Sciatic nerve (tissue), 2 donors: ENCODE measurements around the gene DGKE. TPM values are rescaled to one million over a fixed set of nuclear protein-coding genes. Genes with fewer than 3 reads are reported as not detected.
A peak's percentile ranks its signal among the peaks of the same experiment; 100 is the strongest.

Experiments
- ATAC-seq: fragments of 200-7000 bp; cut with Tn5 transposase; one replicate; pipeline ENCODE4 v1.9.1; 2020; ENCODE audit warnings: mild to moderate bottlenecking, moderate library complexity
- DNase-seq: peaks from one replicate; pipeline ENCODE4 v3.0.0-alpha.2; 2020; ENCODE audit warnings: low spot score
- intact Hi-C: fragments of 100-400 bp; cut with DNase I; formaldehyde crosslinking; loops from one replicate; pipeline ENCODE4 v1.14.2; 2022
- total RNA-seq: library from RNA; stranded (reverse); fragmentation: NEBNext Ultra II Directional; extraction: Animal tissue kit (Norgen Biotek cat#: 25700); gene quantifications from one replicate; pipeline ENCODE4 v1.2.1, GENCODE V29; 2021
- donor health status: DM: no; HTN: no; CAD: no.
- donor health status: DM: no; HTN: no; CAD: no.

The DGKE gene
- total RNA-seq, 1 donor from 2014 or later = 16.8 TPM

DNA sequence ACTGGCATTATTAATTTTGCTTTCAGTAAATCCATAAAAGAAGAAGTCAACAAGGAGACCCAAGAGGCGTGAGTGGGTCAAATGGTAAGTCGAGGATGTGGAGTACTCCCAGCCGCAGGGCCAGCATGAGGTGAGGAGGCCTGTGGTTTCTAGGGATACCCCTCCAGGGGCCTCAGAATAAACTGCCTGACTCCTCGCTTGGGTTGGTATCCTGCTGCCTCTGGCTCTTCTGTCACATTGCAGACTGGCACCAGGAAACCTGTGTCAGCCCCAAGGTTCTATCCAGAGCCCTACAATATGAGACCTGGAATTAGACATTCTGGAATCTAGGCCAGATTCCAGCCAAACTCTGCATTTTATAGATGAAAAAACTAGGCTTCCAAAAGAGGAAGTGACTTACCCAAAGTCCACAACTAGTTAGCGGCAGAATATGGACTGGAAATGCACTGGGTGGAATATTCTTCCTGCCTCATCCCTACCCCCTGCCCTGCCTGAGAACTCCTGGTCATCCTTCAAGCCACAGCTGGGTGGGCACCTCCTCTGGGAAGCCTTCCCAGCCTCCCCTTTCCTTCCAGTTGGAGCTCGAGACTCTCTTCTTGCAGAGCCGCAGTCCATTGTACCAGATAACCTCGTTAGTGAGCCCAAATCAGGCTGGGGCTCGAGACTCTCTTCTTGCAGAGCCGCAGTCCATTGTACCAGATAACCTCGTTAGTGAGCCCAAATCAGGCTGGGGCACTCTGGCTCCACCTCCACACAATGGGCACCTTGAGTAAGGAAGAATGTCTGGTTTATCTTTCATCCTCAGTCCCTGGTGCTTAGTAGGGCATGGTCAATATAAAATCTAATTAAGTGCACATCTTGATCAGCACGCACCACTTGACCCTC lies 22.8 kb upstream of the DGKE start:
- DNase-seq (no peak), ATAC-seq (no peak)
- intact Hi-C loops = no loop called here

GRCh38 chr17:56812901-56813388 lies 21.0 kb upstream of the DGKE start:
- intact Hi-C loops = no loop called here
- no peak for ATAC-seq
- no peak for DNase-seq

DNA sequence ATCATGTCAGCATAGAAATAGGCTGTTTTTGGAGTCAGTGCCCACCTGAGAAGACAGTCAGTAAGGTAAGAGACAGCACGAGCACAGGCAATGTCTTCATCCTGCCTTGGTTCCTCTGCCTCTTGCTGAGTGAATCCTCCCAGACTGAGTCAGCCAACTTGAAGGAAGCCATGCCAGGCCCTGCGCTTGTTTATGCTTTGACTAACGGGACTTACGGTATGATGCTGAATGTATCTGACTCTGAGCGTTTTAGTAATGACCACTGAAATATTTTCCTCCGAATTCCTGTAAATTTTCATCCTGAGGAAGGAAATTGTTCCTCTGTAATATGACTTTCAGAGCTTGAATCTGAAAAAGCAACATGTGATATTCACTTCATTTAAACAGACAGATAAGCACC lies 18.2 kb upstream of the DGKE start:
- DNase-seq (no peak), ATAC-seq (no peak)
- intact Hi-C loops = no loop called here

DNA sequence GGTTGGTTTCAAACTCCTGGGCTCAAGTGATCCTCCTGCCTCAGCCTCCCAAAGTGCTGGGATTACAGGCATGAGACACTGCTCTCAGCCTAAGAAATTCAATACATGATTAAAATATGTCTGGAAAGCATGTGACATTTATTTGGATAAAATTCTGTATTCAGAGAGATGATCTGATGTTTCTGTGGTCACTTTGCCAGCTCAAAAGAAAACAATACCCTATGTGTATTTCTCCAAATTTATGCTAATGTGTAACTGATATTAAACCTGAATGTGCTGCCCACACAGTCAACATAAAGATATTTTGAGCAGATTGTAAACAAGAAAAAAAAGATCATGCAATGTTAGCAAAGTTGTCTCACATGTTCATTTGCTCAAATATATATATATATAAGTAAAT lies 16.9 kb upstream of the DGKE start:
- no peak for ATAC-seq
- no peak for DNase-seq
- intact Hi-C loops = no loop called here

DNA sequence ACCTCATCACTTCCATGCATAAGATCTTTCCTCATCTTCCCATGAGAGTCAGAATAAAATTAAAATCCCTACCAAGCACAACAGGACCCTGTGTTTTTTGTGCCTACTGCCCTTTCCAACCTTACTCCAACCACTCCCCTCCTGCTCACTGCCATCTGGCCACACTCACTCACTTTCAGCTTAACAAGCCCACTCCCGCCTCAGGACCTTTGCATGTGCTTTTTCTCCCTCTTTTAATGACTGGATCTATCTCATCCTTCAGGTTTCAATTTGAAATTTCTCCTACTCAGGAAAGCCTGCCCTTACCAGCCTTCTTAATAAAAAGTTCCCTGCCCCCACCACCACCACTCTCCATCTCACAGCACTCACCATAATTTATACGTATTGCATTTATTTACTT lies 14.9 kb upstream of the DGKE start:
- intact Hi-C loops = no loop called here
- ATAC-seq (no peak), DNase-seq (no peak)

DNA sequence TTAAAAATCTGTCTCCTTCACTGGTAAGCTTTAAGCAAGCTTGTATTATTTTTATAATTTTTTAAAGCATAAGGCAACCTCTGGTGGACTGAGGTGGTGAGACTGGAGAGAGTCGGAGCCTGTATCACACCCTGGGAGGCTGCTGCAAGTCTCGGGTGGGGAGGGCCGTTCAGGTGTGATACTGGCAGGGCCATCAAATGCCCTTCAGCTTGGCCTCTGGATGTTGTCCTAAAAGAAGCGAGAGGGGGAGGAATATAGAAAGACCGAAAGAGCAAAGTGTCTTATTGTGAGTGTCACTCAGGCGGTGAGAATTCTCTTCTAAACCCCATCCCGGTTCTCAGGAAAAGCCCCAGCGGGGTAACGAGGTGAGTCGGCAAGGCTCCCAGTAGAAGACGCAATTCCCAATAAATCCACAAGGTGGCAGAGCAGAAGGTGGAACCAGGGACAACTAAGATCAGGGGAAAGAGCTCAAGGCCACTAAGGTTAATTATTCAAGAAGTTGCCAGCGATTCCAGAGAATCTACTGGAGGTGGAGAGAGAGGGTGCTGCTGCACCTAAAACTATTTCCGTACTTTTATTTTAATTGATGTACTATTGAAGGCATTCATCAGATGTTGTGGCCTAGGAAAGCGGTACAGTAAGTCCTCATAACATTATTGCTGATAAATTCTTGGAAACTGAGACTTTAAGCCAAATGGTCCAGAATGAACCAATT lies 14.4 kb upstream of the DGKE start:
- intact Hi-C loops = no loop called here
- DNase-seq (peak; percentile 75), ATAC-seq (peak; percentile 78)

GRCh38 chr17:56820207-56820606 lies 13.7 kb upstream of the DGKE start:
- ATAC-seq (no peak), DNase-seq (no peak)
- intact Hi-C loops = no loop called here

DNA sequence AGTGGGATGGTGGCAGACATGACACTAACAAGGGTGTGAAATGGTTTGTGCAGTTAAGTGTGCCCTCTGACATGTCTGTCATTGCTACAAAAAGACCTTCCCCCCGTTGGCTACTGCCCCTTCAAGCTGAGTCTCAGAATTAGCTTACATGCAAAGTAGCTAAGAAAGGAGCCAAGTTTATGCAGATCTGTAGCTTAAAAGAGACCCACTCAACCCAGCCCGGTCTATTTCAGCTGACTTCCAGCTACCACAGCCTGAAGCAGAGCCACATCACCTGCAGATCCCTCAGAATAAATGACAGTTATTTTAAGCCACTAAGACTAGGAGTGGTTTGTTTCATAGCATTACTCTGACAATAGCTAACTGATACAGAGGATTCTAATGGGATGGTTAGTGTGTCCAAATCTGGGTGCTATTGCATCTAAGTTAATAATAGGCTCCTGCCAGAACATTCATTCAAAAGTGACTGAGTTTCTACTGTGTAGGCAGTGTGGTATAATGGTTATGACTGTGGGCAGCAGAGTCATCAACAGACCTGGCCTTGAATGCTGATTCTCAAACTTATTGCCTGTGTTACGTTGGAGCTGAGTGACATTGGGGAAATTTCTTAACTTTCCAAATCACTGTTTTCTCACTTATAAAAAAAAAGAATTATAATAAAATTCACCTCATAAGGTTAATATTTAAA lies 12.0 kb upstream of the DGKE start:
- ATAC-seq (no peak), DNase-seq (no peak)
- intact Hi-C loops = no loop called here

- ATAC-seq = peak; percentile 22
- DNase-seq = no peak
- intact Hi-C loops = no loop called here
Observed at GRCh38 chr17:56822725-56823124, 11.2 kb upstream of the DGKE start.

GRCh38 chr17:56823848-56824247 lies 10.1 kb upstream of the DGKE start:
- no peak for DNase-seq
- intact Hi-C loops = no loop called here
- ATAC-seq = no peak

DNA sequence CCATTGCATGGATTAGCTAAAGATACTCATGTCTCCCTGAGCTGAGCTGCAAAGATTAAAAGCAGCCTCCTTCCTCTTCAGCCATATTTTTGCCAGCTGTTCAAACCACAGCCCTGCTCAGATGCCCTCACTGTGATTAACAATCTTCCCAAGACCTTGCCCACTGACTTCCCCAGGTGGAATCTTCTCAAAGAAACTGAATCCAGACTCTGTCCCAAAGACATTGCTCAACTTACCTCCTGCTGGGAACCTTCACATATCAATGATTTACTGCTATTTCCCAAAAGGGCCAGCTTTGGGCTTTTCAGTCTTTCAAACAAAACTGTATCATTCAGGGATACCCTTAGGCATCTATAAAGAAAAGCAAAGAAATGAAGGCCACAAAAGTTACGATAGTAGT lies 9.4 kb upstream of the DGKE start:
- no peak for DNase-seq

DNA sequence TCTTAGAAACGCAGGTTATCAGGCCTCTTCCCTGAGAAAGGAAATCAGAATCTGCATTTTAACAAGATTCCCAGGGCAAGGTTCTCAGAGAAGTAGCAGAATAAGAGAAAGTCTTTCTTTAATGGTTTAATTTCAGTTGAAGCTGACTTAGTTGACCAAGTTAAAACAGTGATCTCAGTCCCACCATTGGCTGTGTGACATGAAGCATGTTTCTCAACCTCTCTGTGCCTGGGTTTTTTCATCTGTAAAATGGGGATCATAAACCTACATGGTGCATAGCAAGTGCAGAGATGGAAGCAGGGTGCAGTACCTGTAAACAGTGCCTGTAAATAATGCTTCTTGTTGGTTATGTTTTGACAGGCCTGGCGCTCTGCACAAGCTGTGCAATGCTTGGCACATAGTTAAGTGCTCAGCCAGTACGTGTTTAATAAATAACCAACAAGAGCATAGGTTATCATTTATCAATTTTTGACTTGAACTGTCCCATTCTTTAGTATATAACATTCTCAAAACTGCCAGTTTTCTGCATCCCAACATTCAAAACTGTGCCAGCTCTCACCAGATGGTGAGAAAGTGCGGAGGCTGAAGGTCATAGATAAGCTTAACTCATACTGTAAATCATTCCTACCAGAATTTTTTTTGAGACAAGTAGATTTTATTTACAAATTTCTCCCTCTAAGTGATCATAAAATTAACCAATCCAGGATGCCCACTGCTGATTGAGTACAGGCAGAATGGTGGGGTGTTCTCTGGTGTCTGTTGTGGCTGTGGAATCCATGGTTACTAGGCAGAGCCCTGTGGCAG lies 7.1 kb upstream of the DGKE start:
- no peak for ATAC-seq
- intact Hi-C loops = no loop called here
- no peak for DNase-seq

More for the DNA sequence above, 9.4 kb upstream of the DGKE start:
- intact Hi-C loops = no loop called here
- ATAC-seq = no peak

DNA sequence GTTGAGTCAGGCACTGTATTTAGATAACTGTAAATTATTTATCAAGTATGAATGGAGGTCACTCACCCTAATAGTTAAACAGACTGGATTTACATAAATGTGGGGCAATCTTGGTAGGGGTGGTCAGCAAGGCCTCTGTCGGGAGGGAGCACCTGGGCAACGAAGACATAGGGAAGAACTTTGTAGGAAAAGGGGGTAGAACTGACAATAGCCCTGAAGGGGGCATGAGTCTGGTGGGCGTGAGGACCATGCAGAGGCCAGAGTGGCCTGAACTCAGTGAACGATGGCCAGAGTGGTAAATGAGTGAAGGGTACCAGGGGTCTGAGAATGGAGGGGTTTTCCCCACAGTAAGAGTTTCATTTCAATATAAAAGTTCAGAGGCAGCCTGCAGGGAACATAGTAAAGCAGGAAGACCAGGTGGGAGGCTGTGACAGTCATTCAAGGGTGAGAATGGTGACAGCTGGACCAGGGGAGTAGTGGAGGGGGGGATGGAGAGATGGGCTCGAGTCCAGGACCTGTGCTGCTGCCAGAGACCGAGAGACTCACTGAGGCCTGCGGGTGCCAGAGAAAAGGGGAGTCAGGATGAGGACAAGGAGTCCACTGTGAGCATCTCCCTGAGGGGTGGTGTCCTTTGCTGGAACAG lies 3.1 kb upstream of the DGKE start:
- intact Hi-C loops = loop anchor here (10.0 kb wide), 1 partner anchor 114 kb away; no protein-coding TSS in a partner anchor
- ATAC-seq (no peak), DNase-seq (no peak)

GRCh38 chr17:56831369-56832095 lies 2.4 kb upstream of the DGKE start:
- no peak for DNase-seq
- no peak for ATAC-seq
- intact Hi-C loops = loop anchor here (10.0 kb wide), 1 partner anchor 113 kb away; no protein-coding TSS in a partner anchor

- DNase-seq = no peak
- no peak for ATAC-seq
- intact Hi-C loops = loop anchor here (10.0 kb wide), 1 partner anchor 112 kb away; no protein-coding TSS in a partner anchor
Observed at GRCh38 chr17:56832446-56832845, 1.5 kb upstream of the DGKE start.

GRCh38 chr17:56833057-56833808 lies 718 bp upstream of the DGKE start:
- ATAC-seq (peak; percentile 6), DNase-seq (peak; percentile 79)
- intact Hi-C loops = loop anchor here (10.0 kb wide), 1 partner anchor 112 kb away; no protein-coding TSS in a partner anchor
